ENCODE measurements around the gene LYAR. TPM values are rescaled to one million over a fixed set of nuclear protein-coding genes. Genes with fewer than 3 reads are reported as not detected.

Gene LYAR
- total and polyA plus RNA-seq, 2 of the 13 experiments (the other 11 are each of a cell fraction or from before 2014, with no cell fraction given), result 7.8 to 94.2 TPM

- intact Hi-C loops (cut with micrococcal nuclease; ENCODE audit: unreplicated experiment) (no loop called here), in situ Hi-C loops (cut with HindIII; ENCODE audit: extremely low pct_ligation_motif_present, low pct_unique_long_range_greater_than_20kb) (no loop called here)
- H3K36me3 ChIP-seq (replicated peaks in 1 of 2; ENCODE audit: control insufficient read depth in 1 of 2, insufficient read depth in 2 of 2, low read length in 2 of 2), result peaks cover 31 to 64% of the 10 kb centered on the region in 2 experiments; a peak in 4 of 5 replicates
- TF ChIP-seq TRIM22 (IDR thresholded peaks at IDR 0.05) (no peak), SMAD3 (CRISPR knock-in tag; IDR thresholded peaks at IDR 0.05) (no peak), ZNF281 (CRISPR knock-in tag; IDR thresholded peaks at IDR 0.05; ENCODE audit: borderline replicate concordance) (no peak), ZBTB39 (CRISPR knock-in tag; IDR thresholded peaks at IDR 0.05) (no peak), ZNF367 (CRISPR knock-in tag; IDR thresholded peaks at IDR 0.05; ENCODE audit: borderline replicate concordance) (no peak), ZNF512 (CRISPR knock-in tag; IDR thresholded peaks at IDR 0.05) (no peak), ZFYVE20 (CRISPR knock-in tag; IDR thresholded peaks at IDR 0.05; ENCODE audit: borderline replicate concordance, low read depth) (no peak), ZGPAT (CRISPR knock-in tag; IDR thresholded peaks at IDR 0.05) (no peak), DNMT3B (CRISPR knock-in tag; conservative IDR thresholded peaks at IDR 0.05) (no peak), ZNF550 (CRISPR knock-in tag; IDR thresholded peaks at IDR 0.05; ENCODE audit: borderline replicate concordance) (no peak), PCBP2 (optimal IDR thresholded peaks at IDR 0.05; ENCODE audit: low read depth, low read length, poor library complexity, severe bottlenecking) (no peak)
- DNase-seq (ENCODE audit: low spot score) (no peak), FAIRE-seq (no peak), ATAC-seq (no peak)
- no peak overlapping the region for H2AFZ ChIP-seq (ENCODE audit: low read length)
- WGBS (ENCODE audit: low lambda C conversion rate), result 79% methylated on average over 4 of the region's 4 CpGs
- H3K4me1 ChIP-seq (ENCODE audit: insufficient read depth, low read length), result no peaks in the 10 kb centered on the region
- no peak overlapping the region for H3K4me3 ChIP-seq (replicated peaks in 1 of 3; ENCODE audit: insufficient read depth in 1 of 3, low read depth in 2 of 3, low read length in 3 of 3)
- ChIA-PET POLR2A (no interaction called here), CTCF (ENCODE audit: low intra/inter-chr PET ratio, low total read pairs) (no interaction called here)
- H4K20me1 ChIP-seq (ENCODE audit: insufficient read depth, low read length), result no peaks in the 10 kb centered on the region
- no peak overlapping the region for H3K9ac ChIP-seq (ENCODE audit: insufficient read depth, low read depth, low read length)
- H3K9me3 ChIP-seq (ENCODE audit: low read length), result no peaks in the 10 kb centered on the region
- H3K4me2 ChIP-seq (ENCODE audit: low read depth, low read length), result no peak overlapping the region
- H3K79me2 ChIP-seq (ENCODE audit: insufficient read depth, low read length), result no peaks in the 10 kb centered on the region
- H3K27ac ChIP-seq (ENCODE audit: extremely low read length, insufficient read depth, low read length), result no peak overlapping the region
- H3K27me3 ChIP-seq (ENCODE audit: control insufficient read depth in 1 of 2, insufficient read depth in 2 of 2, low read length in 2 of 2), result no peaks in the 10 kb centered on the region
- BruUV-seq (replicated peaks), result no TSS peak
Observed at GRCh38 chr4:4270529-4270928, 19.4 kb downstream of the LYAR start.

Measured in HepG2 (cell line).